ENCODE results near the gene METTL22. TPM values are rescaled to one million over a fixed set of nuclear protein-coding genes. Genes with fewer than 3 reads are reported as not detected.

METTL22 gene
- total and polyA plus RNA-seq, 10 donors, result 14.8 to 58.8 (median 41.8) TPM

- no peaks in the 10 kb centered on the region for H3K4me1 ChIP-seq
- intact Hi-C loops (cut with DNase I; ENCODE audit: low total_unique reads), result no loop called here
- TF ChIP-seq POLR2AphosphoS5 (IDR thresholded peaks at IDR 0.05) (no peak), POLR2A (IDR thresholded peaks at IDR 0.05) (no peak), CTCF (IDR thresholded peaks at IDR 0.05 in 8 of 11, conservative IDR thresholded peaks at IDR 0.05 in 3 of 11) (no peak)
These were observed 73.6 kb downstream of the METTL22 start for GRCh38 chr16:8694795-8695728.

GRCh38 chr16:8696880-8697279, 75.4 kb downstream of the METTL22 start:
- Histone ChIP-seq H3K36me3 (peaks cover 0 to 27% (median 0%) of the 10 kb centered on the region in 6 donors), H3K9me3 (no peaks in the 10 kb centered on the region), H3K27me3 (replicated peaks in 1 of 7) (no peaks in the 10 kb centered on the region), H3K27ac (no peak overlapping the region), H3K4me1 (no peaks in the 10 kb centered on the region), H3K4me3 (no peak overlapping the region)
- intact Hi-C loops (cut with DNase I; ENCODE audit: low total_unique reads), result no loop called here
- no peak for TF ChIP-seq POLR2AphosphoS5 (IDR thresholded peaks at IDR 0.05)
- TF ChIP-seq CTCF (IDR thresholded peaks at IDR 0.05 in 8 of 11, conservative IDR thresholded peaks at IDR 0.05 in 3 of 11), result no peak
- TF ChIP-seq POLR2A (IDR thresholded peaks at IDR 0.05), result no peak
- DNase-seq, result no peak
- 82 to 93% (median 87%) methylated on average over 12 of the region's 12 CpGs for WGBS, 5 donors

More at GRCh38 chr16:8694795-8695728, 73.6 kb downstream of the METTL22 start:
- 83 to 88% (median 85%) methylated on average over 18 of the region's 18 CpGs for WGBS, 5 donors
- Histone ChIP-seq H3K9me3 (peaks cover 0 to 6% (median 4%) of the 10 kb centered on the region in 8 donors), H3K36me3 (peaks cover 0 to 28% (median 0%) of the 10 kb centered on the region in 6 donors), H3K27me3 (replicated peaks in 1 of 7) (no peaks in the 10 kb centered on the region), H3K27ac (no peak overlapping the region), H3K4me3 (no peak overlapping the region)
- peak; percentile 49 for DNase-seq

GRCh38 chr16:8697965-8698364, 76.5 kb downstream of the METTL22 start:
- Histone ChIP-seq H3K4me1 (no peaks in the 10 kb centered on the region), H3K9me3 (no peaks in the 10 kb centered on the region), H3K27ac (no peak overlapping the region), H3K4me3 (no peak overlapping the region), H3K27me3 (replicated peaks in 1 of 7) (no peaks in the 10 kb centered on the region), H3K36me3 (peaks cover 0 to 27% (median 0%) of the 10 kb centered on the region in 6 donors)
- 27 to 32% (median 29%) methylated on average over 3 of the region's 3 CpGs for WGBS, 5 donors
- intact Hi-C loops (cut with DNase I; ENCODE audit: low total_unique reads), result no loop called here
- no peak for TF ChIP-seq POLR2AphosphoS5 (IDR thresholded peaks at IDR 0.05)
- no peak for TF ChIP-seq CTCF (IDR thresholded peaks at IDR 0.05 in 8 of 11, conservative IDR thresholded peaks at IDR 0.05 in 3 of 11)
- TF ChIP-seq POLR2A (IDR thresholded peaks at IDR 0.05), result no peak
- DNase-seq, result peak; percentile 2

Small RNAs within 50 kb of the gene (small RNA-seq; reads per million reads assigned to genes)
- gene RN7SL743P, result 0 reads per million in 4 donors

Other genes with a start within 250 kb of the METTL22 start
- gene TMEM114, start 31.2 kb upstream of the METTL22 start, total RNA-seq, result not detected
- gene TMEM114, start 31.2 kb upstream of the METTL22 start, polyA plus RNA-seq, result not detected
- 10 to 100 TPM in 2 of 7 donors, 1 to 10 TPM in 5; 6.2 to 13.5 (median 9.0) TPM for gene ABAT, start 52.9 kb downstream of the METTL22 start, total RNA-seq
- 1 to 10 TPM; 3.9 to 6.2 (median 5.1) TPM for gene ABAT, start 52.9 kb downstream of the METTL22 start, polyA plus RNA-seq
- gene TMEM186, start 175.9 kb downstream of the METTL22 start, total RNA-seq, result 10 to 100 TPM in 1 of 7 donors, 1 to 10 TPM in 6; 5.8 to 12.1 (median 8.1) TPM
- 10 to 100 TPM; 10.3 to 13.3 (median 11.3) TPM for gene TMEM186, start 175.9 kb downstream of the METTL22 start, polyA plus RNA-seq
- 10 to 100 TPM; 26.5 to 38.8 (median 33.6) TPM for gene PMM2, start 176.1 kb downstream of the METTL22 start, total RNA-seq
- gene PMM2, start 176.1 kb downstream of the METTL22 start, polyA plus RNA-seq, result 10 to 100 TPM; 13.0 to 14.4 (median 13.2) TPM
- 10 to 100 TPM; 45.5 to 75.2 (median 53.2) TPM for gene CARHSP1, start 247.3 kb downstream of the METTL22 start, total RNA-seq
- gene CARHSP1, start 247.3 kb downstream of the METTL22 start, polyA plus RNA-seq, result 10 to 100 TPM; 42.6 to 98.0 (median 84.2) TPM